ENCODE results near the gene CRHBP. TPM values are rescaled to one million over a fixed set of nuclear protein-coding genes. Genes with fewer than 3 reads are reported as not detected.

Gene CRHBP
- polyA plus RNA-seq, 2 of the 4 experiments (the other 2 are of a cell fraction): not detected

DNA sequence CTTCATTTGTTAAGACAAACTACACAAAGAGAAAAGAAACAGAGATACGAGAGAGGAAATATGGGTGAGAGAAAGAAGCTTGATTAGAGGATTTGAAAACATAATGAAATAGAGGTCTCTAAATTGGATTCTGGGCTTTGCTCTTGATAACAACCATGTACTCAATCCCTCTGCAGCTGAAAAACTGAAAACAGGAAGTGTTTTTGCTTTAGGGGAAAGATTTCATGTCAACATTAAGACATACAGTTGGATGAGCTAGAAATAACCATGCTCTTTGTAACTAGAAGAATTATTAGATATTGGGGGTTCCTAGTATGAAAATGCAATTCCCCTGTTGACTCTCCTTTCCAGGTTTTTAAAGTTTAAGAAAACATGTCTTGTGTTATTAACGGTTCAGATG, 21.9 kb downstream of the CRHBP start:
- H3K4me2 ChIP-seq: no peak overlapping the region
- no peak for DNase-seq (ENCODE audit: low read depth in 1 of 2, low spot score in 1 of 2)
- FAIRE-seq: no peak
- POLR2A ChIA-PET: no interaction called here
- H3K27ac ChIP-seq: no peak overlapping the region
- WGBS (ENCODE audit: missing lambda C conversion rate): 61% methylated on average over 2 of the region's 2 CpGs
- CTCF ChIA-PET: no interaction called here
- ATAC-seq: no peak
- no peaks in the 10 kb centered on the region for H3K9me3 ChIP-seq
- no peak overlapping the region for H3K4me3 ChIP-seq
- TF ChIP-seq SREBF2 (IDR thresholded peaks at IDR 0.05) (no peak), TFCP2L1 (CRISPR knock-in tag; IDR thresholded peaks at IDR 0.05) (no peak), ZSCAN20 (CRISPR knock-in tag; IDR thresholded peaks at IDR 0.05) (no peak), JUN (IDR thresholded peaks at IDR 0.05) (no peak), KDM5A (IDR thresholded peaks at IDR 0.05) (no peak), NPAS2 (CRISPR knock-in tag; IDR thresholded peaks at IDR 0.05; ENCODE audit: borderline replicate concordance) (no peak)
- TF ChIP-seq, protein P1, sequence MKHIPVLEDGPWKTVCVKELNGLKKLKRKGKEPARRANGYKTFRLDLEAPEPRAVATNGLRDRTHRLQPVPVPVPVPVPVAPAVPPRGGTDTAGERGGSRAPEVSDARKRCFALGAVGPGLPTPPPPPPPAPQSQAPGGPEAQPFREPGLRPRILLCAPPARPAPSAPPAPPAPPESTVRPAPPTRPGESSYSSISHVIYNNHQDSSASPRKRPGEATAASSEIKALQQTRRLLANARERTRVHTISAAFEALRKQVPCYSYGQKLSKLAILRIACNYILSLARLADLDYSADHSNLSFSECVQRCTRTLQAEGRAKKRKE (CRISPR knock-in tag; IDR thresholded peaks at IDR 0.05; ENCODE audit: low read depth): no peak
- no peaks in the 10 kb centered on the region for H3K4me1 ChIP-seq

DNA sequence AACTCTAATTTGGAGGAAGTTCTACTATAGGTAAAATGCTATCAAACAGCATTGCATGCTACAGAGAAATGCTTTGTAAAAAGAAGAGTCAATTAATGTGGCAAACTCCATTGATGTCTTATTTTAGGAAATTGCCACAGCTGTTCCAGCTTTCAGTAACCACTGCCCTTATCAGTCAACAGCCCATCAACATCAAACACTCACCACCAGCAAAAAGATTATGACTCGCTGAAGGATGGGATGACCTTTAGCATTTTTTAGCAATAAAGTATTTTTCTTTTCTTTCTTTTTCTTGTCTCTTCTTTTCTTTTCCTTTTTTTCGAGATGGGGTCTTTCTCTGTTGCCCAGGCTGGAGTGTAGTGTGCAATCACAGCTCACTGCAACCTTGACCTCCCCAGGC, 26.0 kb downstream of the CRHBP start:
- WGBS (ENCODE audit: missing lambda C conversion rate): 24% methylated on average over 2 of the region's 2 CpGs
- no peak for DNase-seq (ENCODE audit: low read depth in 1 of 2, low spot score in 1 of 2)
- TF ChIP-seq FOXS1 (CRISPR knock-in tag; IDR thresholded peaks at IDR 0.05) (no peak), RCOR1 (IDR thresholded peaks at IDR 0.05; ENCODE audit: low read depth, low read length) (no peak), KDM5A (IDR thresholded peaks at IDR 0.05) (no peak), FOSL2 (IDR thresholded peaks at IDR 0.05) (no peak), FOSL2 (CRISPR knock-in tag; IDR thresholded peaks at IDR 0.05) (no peak), KDM1A (IDR thresholded peaks at IDR 0.05; ENCODE audit: low read depth) (no peak), POLR2AphosphoS2 (conservative IDR thresholded peaks at IDR 0.05; ENCODE audit: low read length) (no peak), ZNF302 (CRISPR knock-in tag; IDR thresholded peaks at IDR 0.05) (no peak), NFE2L2 (conservative IDR thresholded peaks at IDR 0.05; ENCODE audit: low read length) (no peak), HOXB13 (CRISPR knock-in tag; IDR thresholded peaks at IDR 0.05; ENCODE audit: low read depth) (no peak), POLR2A (IDR thresholded peaks at IDR 0.05; ENCODE audit: low read length) (no peak), SMC3 (IDR thresholded peaks at IDR 0.05) (no peak), EHF (CRISPR knock-in tag; IDR thresholded peaks at IDR 0.05) (no peak), JUNB (IDR thresholded peaks at IDR 0.05) (no peak)
- TF ChIP-seq, protein P2, sequence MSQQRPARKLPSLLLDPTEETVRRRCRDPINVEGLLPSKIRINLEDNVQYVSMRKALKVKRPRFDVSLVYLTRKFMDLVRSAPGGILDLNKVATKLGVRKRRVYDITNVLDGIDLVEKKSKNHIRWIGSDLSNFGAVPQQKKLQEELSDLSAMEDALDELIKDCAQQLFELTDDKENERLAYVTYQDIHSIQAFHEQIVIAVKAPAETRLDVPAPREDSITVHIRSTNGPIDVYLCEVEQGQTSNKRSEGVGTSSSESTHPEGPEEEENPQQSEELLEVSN (IDR thresholded peaks at IDR 0.05; ENCODE audit: borderline replicate concordance, low read depth): no peak
- TF ChIP-seq, protein P3, sequence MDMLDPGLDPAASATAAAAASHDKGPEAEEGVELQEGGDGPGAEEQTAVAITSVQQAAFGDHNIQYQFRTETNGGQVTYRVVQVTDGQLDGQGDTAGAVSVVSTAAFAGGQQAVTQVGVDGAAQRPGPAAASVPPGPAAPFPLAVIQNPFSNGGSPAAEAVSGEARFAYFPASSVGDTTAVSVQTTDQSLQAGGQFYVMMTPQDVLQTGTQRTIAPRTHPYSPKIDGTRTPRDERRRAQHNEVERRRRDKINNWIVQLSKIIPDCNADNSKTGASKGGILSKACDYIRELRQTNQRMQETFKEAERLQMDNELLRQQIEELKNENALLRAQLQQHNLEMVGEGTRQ (IDR thresholded peaks at IDR 0.05): no peak
- Histone ChIP-seq H3K4me3 (no peak overlapping the region), H3K9me3 (no peaks in the 10 kb centered on the region), H3K4me1 (no peaks in the 10 kb centered on the region), H3K27ac (no peak overlapping the region), H3K4me2 (no peak overlapping the region)
- POLR2A ChIA-PET: no interaction called here
- peak; percentile 46 for FAIRE-seq
- ATAC-seq: no peak
- CTCF ChIA-PET: no interaction called here

DNA sequence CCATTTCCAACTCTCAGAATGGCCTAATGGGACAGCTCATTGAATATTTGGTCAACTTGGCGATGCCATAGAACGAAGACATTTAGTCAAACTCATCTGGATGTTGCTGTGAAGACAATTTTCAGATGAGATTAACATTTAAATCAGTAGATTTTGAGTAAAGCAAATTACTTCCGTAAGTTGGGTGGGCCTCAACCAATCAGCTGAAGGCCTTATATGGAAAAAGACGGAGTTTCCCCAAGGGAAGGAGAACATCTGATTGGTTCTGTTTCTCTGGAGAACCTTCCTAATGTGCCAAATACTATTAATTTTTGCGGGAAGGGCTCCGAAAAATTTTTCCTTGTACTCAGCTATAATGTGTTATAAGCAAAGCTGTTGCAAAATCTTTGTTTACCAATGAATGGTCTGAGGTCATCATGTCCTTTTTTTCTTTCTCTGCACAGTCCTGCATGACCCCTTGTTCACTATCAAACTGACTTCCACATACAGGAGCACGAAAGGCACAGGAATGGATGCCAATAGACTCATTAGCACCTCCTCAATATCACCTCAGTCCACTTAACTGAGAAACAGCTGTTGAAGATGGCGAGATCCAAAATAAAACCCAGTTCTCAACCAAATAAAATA, 27.8 kb downstream of the CRHBP start:
- H3K4me3 ChIP-seq: no peak overlapping the region
- DNase-seq (ENCODE audit: low read depth in 1 of 2, low spot score in 1 of 2): no peak
- POLR2A ChIA-PET: no interaction called here
- CTCF ChIA-PET: no interaction called here
- no peak for FAIRE-seq
- TF ChIP-seq PHF8 (IDR thresholded peaks at IDR 0.05; ENCODE audit: borderline replicate concordance, low read depth): no peak
- TF ChIP-seq, protein P1 (CRISPR knock-in tag; IDR thresholded peaks at IDR 0.05; ENCODE audit: low read depth): no peak
- H3K27ac ChIP-seq: no peak overlapping the region
- H3K4me2 ChIP-seq: no peak overlapping the region
- WGBS (ENCODE audit: missing lambda C conversion rate): 64% methylated on average over 8 of the region's 8 CpGs
- no peaks in the 10 kb centered on the region for H3K4me1 ChIP-seq
- ATAC-seq: no peak
- no peaks in the 10 kb centered on the region for H3K9me3 ChIP-seq
